ENCODE results near the gene ADGRL4. TPM values are rescaled to one million over a fixed set of nuclear protein-coding genes. Genes with fewer than 3 reads are reported as not detected.

Gene ADGRL4
- polyA plus RNA-seq, 1 donor (not counting 4 experiments of a cell fraction or from before 2014, with no cell fraction given) = not detected

DNA sequence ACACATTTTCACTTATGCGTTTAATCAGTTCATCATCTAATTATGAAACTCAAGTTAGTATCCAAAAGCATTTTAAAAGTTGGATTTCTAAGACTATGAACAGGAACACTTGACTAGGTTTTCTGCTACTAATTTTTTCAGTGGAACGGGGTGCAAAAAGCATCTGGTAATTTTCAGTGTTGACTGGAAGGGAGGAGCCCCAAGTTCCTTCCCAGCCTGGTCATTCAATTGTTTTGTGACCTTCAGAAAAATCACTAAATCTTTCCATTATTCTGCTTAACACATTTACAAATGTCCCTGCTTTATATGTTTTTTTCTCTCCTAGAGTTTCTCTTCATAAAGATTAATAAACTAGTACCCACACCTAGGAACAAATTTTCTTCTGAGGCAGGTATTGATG, 6.0 kb upstream of the ADGRL4 start:
- DNase-seq (ENCODE audit: low read depth, low spot score) (no peak), FAIRE-seq (no peak)
- no peak overlapping the region for H3K27ac ChIP-seq (ENCODE audit: control insufficient read depth, insufficient read depth, low read length)
- dilution Hi-C loops (cut with MboI; ENCODE audit: extremely low pct_ligation_motif_present, low sequenced_read_pairs) = no loop called here
- no peak overlapping the region for H3K4me2 ChIP-seq (ENCODE audit: control insufficient read depth, extremely low read depth, insufficient read depth, low read depth, low read length)
- H3K36me3 ChIP-seq (ENCODE audit: control insufficient read depth in 2 of 2, extremely low read depth in 1 of 2, insufficient read depth in 2 of 2, low read length in 2 of 2) = no peaks in the 10 kb centered on the region
- H3K79me2 ChIP-seq (ENCODE audit: control insufficient read depth, insufficient read depth, low read length) = no peaks in the 10 kb centered on the region
- no peaks in the 10 kb centered on the region for H3K27me3 ChIP-seq (ENCODE audit: control insufficient read depth, extremely low read depth, insufficient read depth, low read length)
- H3K9ac ChIP-seq (ENCODE audit: control insufficient read depth, extremely low read depth, insufficient read depth, low read length) = no peak overlapping the region
- H2AFZ ChIP-seq (ENCODE audit: control insufficient read depth, low read length) = no peak overlapping the region
- no peak for TF ChIP-seq EZH2 (IDR thresholded peaks at IDR 0.05; ENCODE audit: low read length)
- TF ChIP-seq, protein P1, sequence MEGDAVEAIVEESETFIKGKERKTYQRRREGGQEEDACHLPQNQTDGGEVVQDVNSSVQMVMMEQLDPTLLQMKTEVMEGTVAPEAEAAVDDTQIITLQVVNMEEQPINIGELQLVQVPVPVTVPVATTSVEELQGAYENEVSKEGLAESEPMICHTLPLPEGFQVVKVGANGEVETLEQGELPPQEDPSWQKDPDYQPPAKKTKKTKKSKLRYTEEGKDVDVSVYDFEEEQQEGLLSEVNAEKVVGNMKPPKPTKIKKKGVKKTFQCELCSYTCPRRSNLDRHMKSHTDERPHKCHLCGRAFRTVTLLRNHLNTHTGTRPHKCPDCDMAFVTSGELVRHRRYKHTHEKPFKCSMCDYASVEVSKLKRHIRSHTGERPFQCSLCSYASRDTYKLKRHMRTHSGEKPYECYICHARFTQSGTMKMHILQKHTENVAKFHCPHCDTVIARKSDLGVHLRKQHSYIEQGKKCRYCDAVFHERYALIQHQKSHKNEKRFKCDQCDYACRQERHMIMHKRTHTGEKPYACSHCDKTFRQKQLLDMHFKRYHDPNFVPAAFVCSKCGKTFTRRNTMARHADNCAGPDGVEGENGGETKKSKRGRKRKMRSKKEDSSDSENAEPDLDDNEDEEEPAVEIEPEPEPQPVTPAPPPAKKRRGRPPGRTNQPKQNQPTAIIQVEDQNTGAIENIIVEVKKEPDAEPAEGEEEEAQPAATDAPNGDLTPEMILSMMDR (optimal IDR thresholded peaks at IDR 0.05 in 1 of 3, IDR thresholded peaks at IDR 0.05 in 1 of 3, conservative IDR thresholded peaks at IDR 0.05 in 1 of 3; ENCODE audit: extremely low read depth in 1 of 3, insufficient read depth in 2 of 3, low read length in 3 of 3) = no peak
- H3K4me1 ChIP-seq (ENCODE audit: control insufficient read depth, extremely low read depth, insufficient read depth, low read length) = no peaks in the 10 kb centered on the region
- H3K9me1 ChIP-seq (ENCODE audit: control insufficient read depth, extremely low read depth, insufficient read depth, low read length) = no peaks in the 10 kb centered on the region
- no peaks in the 10 kb centered on the region for H4K20me1 ChIP-seq (ENCODE audit: control insufficient read depth, extremely low read depth, insufficient read depth, low read length)
- H3K9me3 ChIP-seq (ENCODE audit: control insufficient read depth, low read depth, low read length) = no peaks in the 10 kb centered on the region
- H3K4me3 ChIP-seq (ENCODE audit: control insufficient read depth in 2 of 3, extremely low read depth in 1 of 3, insufficient read depth in 2 of 3, low read depth in 1 of 3, low read length in 3 of 3) = no peak overlapping the region

- dilution Hi-C loops (cut with MboI; ENCODE audit: extremely low pct_ligation_motif_present, low sequenced_read_pairs) = no loop called here
- H3K4me3 ChIP-seq (ENCODE audit: control insufficient read depth in 2 of 3, extremely low read depth in 1 of 3, insufficient read depth in 2 of 3, low read depth in 1 of 3, low read length in 3 of 3) = no peak overlapping the region
- no peak for TF ChIP-seq EZH2 (IDR thresholded peaks at IDR 0.05; ENCODE audit: low read length)
- TF ChIP-seq, protein P1 (optimal IDR thresholded peaks at IDR 0.05 in 1 of 3, IDR thresholded peaks at IDR 0.05 in 1 of 3, conservative IDR thresholded peaks at IDR 0.05 in 1 of 3; ENCODE audit: extremely low read depth in 1 of 3, insufficient read depth in 2 of 3, low read length in 3 of 3) = no peak
These were observed 4.1 kb upstream of the ADGRL4 start for GRCh38 chr1:79010589-79010988.

More at GRCh38 chr1:79010589-79010988, 4.1 kb upstream of the ADGRL4 start:
- no peak overlapping the region for H3K27ac ChIP-seq (ENCODE audit: control insufficient read depth, insufficient read depth, low read length)
- H3K9me1 ChIP-seq (ENCODE audit: control insufficient read depth, extremely low read depth, insufficient read depth, low read length) = no peaks in the 10 kb centered on the region
- H3K9ac ChIP-seq (ENCODE audit: control insufficient read depth, extremely low read depth, insufficient read depth, low read length) = no peak overlapping the region
- H2AFZ ChIP-seq (ENCODE audit: control insufficient read depth, low read length) = no peak overlapping the region
- no peaks in the 10 kb centered on the region for H3K27me3 ChIP-seq (ENCODE audit: control insufficient read depth, extremely low read depth, insufficient read depth, low read length)
- no peaks in the 10 kb centered on the region for H3K79me2 ChIP-seq (ENCODE audit: control insufficient read depth, insufficient read depth, low read length)
- H3K36me3 ChIP-seq (ENCODE audit: control insufficient read depth in 2 of 2, extremely low read depth in 1 of 2, insufficient read depth in 2 of 2, low read length in 2 of 2) = no peaks in the 10 kb centered on the region
- no peak overlapping the region for H3K4me2 ChIP-seq (ENCODE audit: control insufficient read depth, extremely low read depth, insufficient read depth, low read depth, low read length)
- H3K4me1 ChIP-seq (ENCODE audit: control insufficient read depth, extremely low read depth, insufficient read depth, low read length) = no peaks in the 10 kb centered on the region
- no peaks in the 10 kb centered on the region for H4K20me1 ChIP-seq (ENCODE audit: control insufficient read depth, extremely low read depth, insufficient read depth, low read length)
- FAIRE-seq (no peak), DNase-seq (ENCODE audit: low read depth, low spot score) (no peak)
- H3K9me3 ChIP-seq (ENCODE audit: control insufficient read depth, low read depth, low read length) = no peaks in the 10 kb centered on the region
